HEK293 (cell line): ENCODE results near the gene PRLR.

Experiments
- CTCF ChIP-seq: fragments of 450-650 bp; formaldehyde crosslinking; IDR thresholded peaks from 2 replicates; pipeline ENCODE4 v1.5.1; 2016; ENCODE audit warnings: missing biosample characterization, missing genetic modification characterization
- ZBTB49 ChIP-seq: fragments of 450-650 bp; formaldehyde crosslinking; IDR thresholded peaks from 2 replicates; pipeline ENCODE4 v1.5.1; 2016; ENCODE audit warnings: missing biosample characterization, missing genetic modification characterization, low read depth

GRCh38 chr5:35032356-35032755 lies 197.9 kb downstream of the PRLR start:
- no peak for TF ChIP-seq CTCF (tag by site-specific recombination)
- TF ChIP-seq ZBTB49 (tag by site-specific recombination) = no peak
